CD4-positive, alpha-beta T cell (primary cell): Measurements from ENCODE around the gene ABR. TPM values are rescaled to one million over a fixed set of nuclear protein-coding genes. Genes with fewer than 3 reads are reported as not detected.

Experiments
- ATAC-seq: fragments of 200-7000 bp; cut with Tn5 transposase; one replicate; pipeline ENCODE4 v1.10.0; 2022; ENCODE audit warnings: mild to moderate bottlenecking; ENCODE audit not compliant: poor library complexity
- CTCF ChIA-PET: fragments of 350-600 bp; sonication (Branson Sonifier 250); formaldehyde crosslinking; loops from one replicate; lab custom pipeline; 2021; ENCODE audit warnings: antibody characterized with exemption, inconsistent platforms; lab: Charles Lee
- POLR2A ChIA-PET: fragments of 350-600 bp; sonication (Branson Sonifier 250); formaldehyde crosslinking; loops from one replicate; lab custom pipeline; 2021; ENCODE audit warnings: antibody characterized with exemption, inconsistent platforms; lab: Charles Lee
- DNase-seq, 14 experiments: peaks; one replicate each; pipeline ENCODE4 v3.0.0-alpha.2; 2013 to 2020; ENCODE audit warnings: mixed read lengths in 2 of 14
- H3K27ac ChIP-seq, 2 donors: one replicate each; pipeline versions ENCODE4 v1.5.1 to v1.7.0; 2013; ENCODE audit warnings: low read length in 2 of 2, low read depth in 1 of 2, mild to moderate bottlenecking in 1 of 2
- H3K27me3 ChIP-seq, 2 experiments: 1 replicate in 1 of 2; 2 replicates in 1 of 2; pipeline versions ENCODE4 v1.6.1 to v1.7.0; 2013; ENCODE audit warnings: low read length in 2 of 2, control low read depth in 1 of 2, mild to moderate bottlenecking in 1 of 2, moderate library complexity in 1 of 2; ENCODE audit not compliant: insufficient read depth in 2 of 2, control insufficient read depth in 1 of 2
- H3K36me3 ChIP-seq: one replicate; pipeline ENCODE4 v1.6.1; 2013; ENCODE audit warnings: low read length, control low read depth; ENCODE audit not compliant: insufficient read depth
- H3K4me1 ChIP-seq: one replicate; pipeline ENCODE4 v1.6.1; 2013; ENCODE audit warnings: low read length, control low read depth; ENCODE audit not compliant: insufficient read depth
- H3K4me3 ChIP-seq: one replicate; pipeline ENCODE4 v1.5.1; 2013; ENCODE audit warnings: mild to moderate bottlenecking, low read length, moderate library complexity
- H3K9me3 ChIP-seq, 2 experiments: 1 replicate in 1 of 2; 2 replicates in 1 of 2; pipeline versions ENCODE4 v1.6.1 to v1.7.0; 2013; ENCODE audit warnings: low read length in 2 of 2, mild to moderate bottlenecking in 2 of 2, control low read depth in 1 of 2, moderate library complexity in 1 of 2; ENCODE audit not compliant: control insufficient read depth in 1 of 2, insufficient read depth in 1 of 2
- H3K27ac Mint-ChIP-seq: one replicate; pipeline ENCODE4 v1.8.0; 2020; ENCODE audit warnings: mixed read lengths
- H3K27me3 Mint-ChIP-seq: one replicate; pipeline ENCODE4 v1.8.0; 2021; ENCODE audit warnings: mixed read lengths
- H3K36me3 Mint-ChIP-seq: one replicate; pipeline ENCODE4 v1.8.0; 2021; ENCODE audit warnings: low read depth, mixed read lengths
- H3K4me1 Mint-ChIP-seq: one replicate; pipeline ENCODE4 v1.8.0; 2021; ENCODE audit warnings: low read depth, mixed read lengths
- H3K4me3 Mint-ChIP-seq: one replicate; pipeline ENCODE4 v1.8.0; 2020; ENCODE audit warnings: mild to moderate bottlenecking, mixed read lengths
- H3K9me3 Mint-ChIP-seq: one replicate; pipeline ENCODE4 v1.8.0; 2020; ENCODE audit warnings: mixed read lengths
- CTCF ChIP-seq: fragments of 200-600 bp; IDR thresholded peaks from one replicate; pipeline ENCODE4 v1.8.0; 2022; ENCODE audit warnings: antibody characterized with exemption, mild to moderate bottlenecking
- intact Hi-C, 2 experiments: fragments of 100-400 bp; cut with DNase I in 1 of 2; cut with micrococcal nuclease in 1 of 2; formaldehyde crosslinking; loops; one replicate each; pipeline versions ENCODE4 v1.15.1 to v1.9.0; 2023 to 2025; cut with DNase I, micrococcal nuclease
- total RNA-seq, 174 experiments: library from RNA in 2 of 174; stranded (reverse) in 2 of 174; gene quantifications; one replicate each; pipeline ENCODE4 v1.2.3 and lab custom pipeline; 2021 to 2026

The ABR gene
- total RNA-seq, 2 experiments from 2014 or later, result 72.4 to 74.8 TPM

- CTCF ChIA-PET, result no interaction called here
These were observed 166.7 kb downstream of the ABR start for GRCh38 chr17:1012823-1013728.

DNA sequence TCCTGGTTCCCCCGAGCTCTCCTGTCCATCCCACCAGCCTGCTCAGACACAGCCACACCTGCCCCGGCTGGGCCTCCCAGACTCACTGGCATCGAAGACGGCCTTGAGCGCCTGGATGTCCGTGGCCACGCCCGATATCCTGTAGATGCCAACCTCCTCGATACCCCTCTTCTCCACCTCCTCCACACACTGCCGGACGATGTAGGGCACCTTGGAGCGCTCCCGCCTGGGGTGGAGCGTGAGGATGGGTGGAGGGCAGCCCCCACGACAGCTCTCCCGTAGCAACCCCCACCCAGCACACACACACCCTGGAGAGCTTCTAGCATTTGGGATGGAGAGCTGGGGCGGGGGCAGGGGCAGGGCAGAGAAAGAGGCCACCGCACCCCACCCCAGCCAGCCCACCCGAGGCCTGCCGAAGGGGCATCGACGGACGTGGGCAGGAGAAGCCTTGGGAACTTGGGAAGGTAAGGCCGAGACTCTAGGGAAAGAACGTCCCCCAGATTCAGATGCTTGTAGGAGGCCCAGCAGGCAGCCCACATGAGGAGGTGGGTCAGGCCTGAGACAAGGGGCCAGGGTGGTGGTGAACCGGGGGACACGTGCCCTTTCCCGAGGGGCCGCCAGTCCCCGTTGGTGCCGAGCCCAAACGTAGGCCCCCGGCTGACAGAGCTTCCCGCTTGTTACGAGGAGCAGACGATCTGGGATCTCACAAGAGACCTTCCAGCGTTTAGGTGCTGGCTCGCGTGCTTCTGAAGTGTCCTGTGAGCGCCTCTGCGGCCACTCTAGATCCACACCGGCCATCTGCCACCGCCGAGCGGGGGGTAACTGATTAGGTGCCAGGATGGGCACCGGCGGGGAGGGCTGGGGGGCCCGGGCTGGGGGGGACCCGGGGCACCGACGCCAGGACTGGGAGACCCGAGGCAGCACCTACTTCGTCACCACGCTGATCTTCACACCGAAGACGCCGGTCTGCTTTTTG lies 167.7 kb downstream of the ABR start:
- H3K36me3 ChIP-seq, result peaks cover 54% of the 10 kb centered on the region
- intact Hi-C loops, result no loop called here
- TF ChIP-seq CTCF, result no peak
- Mint-ChIP-seq H3K4me3 (no peak overlapping the region), H3K9me3 (no peaks in the 10 kb centered on the region), H3K27ac (no peak overlapping the region), H3K36me3 (peaks cover 26% of the 10 kb centered on the region), H3K27me3 (no peaks in the 10 kb centered on the region), H3K4me1 (no peaks in the 10 kb centered on the region)
- DNase-seq (no peak), ATAC-seq (no peak)
- H3K9me3 ChIP-seq, result no peaks in the 10 kb centered on the region
- no peak overlapping the region for H3K27ac ChIP-seq
- H3K4me1 ChIP-seq, result no peaks in the 10 kb centered on the region
- no peak overlapping the region for H3K4me3 ChIP-seq
- ChIA-PET CTCF (no interaction called here), POLR2A (no interaction called here)
- no peaks in the 10 kb centered on the region for H3K27me3 ChIP-seq

More at GRCh38 chr17:1012823-1013728, 166.7 kb downstream of the ABR start:
- H3K27ac ChIP-seq, result no peak overlapping the region
- DNase-seq (no peak), ATAC-seq (no peak)
- no peaks in the 10 kb centered on the region for H3K4me1 ChIP-seq
- no peak for TF ChIP-seq CTCF
- no peaks in the 10 kb centered on the region for H3K27me3 ChIP-seq
- H3K36me3 Mint-ChIP-seq, result peaks cover 23% of the 10 kb centered on the region
- no peaks in the 10 kb centered on the region for H3K9me3 ChIP-seq
- POLR2A ChIA-PET, result no interaction called here
- peaks cover 46% of the 10 kb centered on the region for H3K36me3 ChIP-seq
- H3K4me3 Mint-ChIP-seq, result no peak overlapping the region
- intact Hi-C loops, result no loop called here
- no peaks in the 10 kb centered on the region for H3K9me3 Mint-ChIP-seq
- no peaks in the 10 kb centered on the region for H3K4me1 Mint-ChIP-seq
- H3K27ac Mint-ChIP-seq, result no peak overlapping the region
- H3K4me3 ChIP-seq, result no peak overlapping the region
- H3K27me3 Mint-ChIP-seq, result no peaks in the 10 kb centered on the region

GRCh38 chr17:1011138-1011537 lies 168.6 kb downstream of the ABR start:
- ChIA-PET POLR2A (no interaction called here), CTCF (no interaction called here)
- Histone ChIP-seq H3K4me3 (no peak overlapping the region), H3K9me3 (no peaks in the 10 kb centered on the region), H3K4me1 (no peaks in the 10 kb centered on the region), H3K27me3 (no peaks in the 10 kb centered on the region), H3K27ac (no peak overlapping the region), H3K36me3 (peaks cover 55% of the 10 kb centered on the region)
- DNase-seq (no peak), ATAC-seq (no peak)
- Mint-ChIP-seq H3K4me1 (no peaks in the 10 kb centered on the region), H3K4me3 (no peak overlapping the region), H3K36me3 (peaks cover 26% of the 10 kb centered on the region), H3K27me3 (no peaks in the 10 kb centered on the region), H3K27ac (no peak overlapping the region), H3K9me3 (no peaks in the 10 kb centered on the region)
- TF ChIP-seq CTCF, result no peak
- intact Hi-C loops, result no loop called here
